HL-60/S4 (cell line): ENCODE measurements around the gene C14orf132.
"Not testable (repeated sequence)": the region's sequence is repeated elsewhere in the genome, so short reads cannot be mapped to it uniquely, and the experiment has no call there.

Experiments
- in situ Hi-C: fragments of 300-500 bp; cut with MboI; formaldehyde crosslinking; loops from 2 replicates; pipeline ENCODE4 v1.14.3; 2022; ENCODE audit warnings: low sequenced_read_pairs

Gene C14orf132

DNA sequence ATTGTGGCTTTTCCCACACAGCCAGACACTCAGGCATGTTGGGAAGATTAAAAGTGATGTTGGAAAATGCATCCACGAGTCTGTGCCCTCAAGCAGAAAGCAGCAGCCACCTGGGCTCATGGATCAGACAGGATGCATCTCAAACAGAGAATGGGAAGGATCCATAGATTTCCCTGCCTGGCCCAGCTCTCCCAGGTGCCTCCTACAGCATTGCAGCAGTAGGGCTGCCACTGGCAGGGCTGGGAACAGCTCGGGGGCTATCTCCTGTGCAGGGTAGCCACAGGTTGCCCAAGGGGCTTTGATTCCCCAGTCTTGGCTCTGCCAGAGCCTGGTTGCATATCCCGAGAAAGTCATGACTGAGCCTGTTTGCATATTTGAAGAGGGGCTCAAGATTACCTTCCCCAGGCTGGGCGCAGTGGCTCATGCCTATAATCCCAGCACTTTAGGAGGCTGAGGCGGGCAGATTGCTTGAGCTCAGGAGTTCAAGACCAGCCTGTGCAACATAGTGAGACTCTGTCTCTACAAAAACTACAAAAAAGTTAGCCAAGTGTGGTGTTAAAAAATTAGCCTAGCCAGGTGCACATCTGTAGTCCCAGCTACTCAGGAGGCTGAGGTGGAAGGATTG is 19.5 kb downstream of the C14orf132 start:
- in situ Hi-C loops: no loop called here

DNA sequence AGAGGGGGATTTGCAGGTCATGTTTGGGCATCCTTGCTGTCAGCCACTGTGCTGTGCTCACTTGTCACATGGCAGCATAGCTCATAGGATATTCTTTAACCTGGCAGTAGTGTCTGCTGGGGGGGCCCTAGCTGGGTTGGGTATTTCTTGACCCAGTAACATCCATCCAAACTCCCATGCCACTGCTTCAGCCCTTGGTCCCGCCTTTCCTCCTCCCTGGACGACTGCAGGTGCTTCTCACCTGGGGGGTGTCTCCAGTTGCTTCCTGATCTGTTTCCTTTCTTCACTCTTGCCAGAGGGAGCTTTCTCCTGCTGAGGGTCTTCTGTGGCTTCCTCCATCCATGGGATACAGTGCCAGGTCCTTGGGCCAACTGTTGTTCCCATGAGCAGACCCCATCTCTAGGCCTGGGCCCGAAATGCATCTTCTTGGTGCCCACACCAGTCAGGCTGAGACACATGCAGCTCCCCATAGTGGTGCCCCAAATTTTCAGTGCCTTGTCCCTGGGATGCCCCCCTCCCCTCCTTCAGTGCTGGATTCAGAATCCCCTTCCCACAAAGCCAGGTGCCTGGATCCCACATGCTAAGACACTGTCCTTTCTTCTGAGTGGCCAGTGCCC is 20.5 kb downstream of the C14orf132 start:
- in situ Hi-C loops: no loop called here

- in situ Hi-C loops: no loop called here
These were observed 21.2 kb downstream of the C14orf132 start for GRCh38 chr14:96060186-96060933.

DNA sequence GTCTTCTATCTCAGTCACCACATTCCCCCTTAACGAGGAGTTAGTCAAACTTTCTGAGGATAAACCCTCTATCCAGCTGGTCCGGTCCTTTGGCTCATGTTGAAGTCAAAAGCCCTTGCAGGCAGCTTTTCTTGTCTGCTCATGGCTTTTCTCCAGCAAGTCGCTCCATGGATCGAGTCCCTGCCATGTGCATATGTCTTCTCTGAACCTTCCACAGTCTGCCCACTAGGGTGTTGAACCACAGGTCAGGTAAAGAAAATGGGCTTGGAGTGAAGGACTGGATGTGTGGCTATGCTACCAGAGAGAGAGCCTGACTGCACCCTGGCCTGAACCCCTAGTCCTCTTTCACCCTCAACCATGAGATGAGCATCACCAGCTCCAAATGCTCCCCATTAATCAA is 22.8 kb downstream of the C14orf132 start:
- in situ Hi-C loops: no loop called here

DNA sequence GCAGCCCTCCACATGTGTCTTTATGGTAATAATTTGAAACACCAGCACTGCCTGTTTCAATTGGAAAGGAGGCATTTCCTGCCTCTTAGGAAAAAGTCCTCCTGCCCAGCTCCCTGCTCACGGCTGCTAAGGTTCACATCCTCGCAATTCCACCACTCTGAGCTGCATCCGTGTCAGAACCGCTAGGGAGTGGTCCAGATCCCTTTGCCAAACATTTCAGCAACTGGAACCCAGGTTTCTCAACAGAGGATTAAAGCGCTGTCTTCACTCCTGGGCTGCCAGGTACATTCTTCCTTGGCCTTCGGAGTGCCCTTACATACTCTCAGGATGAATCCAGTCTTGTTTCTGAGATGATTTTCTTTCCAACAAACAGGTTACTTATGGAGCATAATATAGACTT is 23.3 kb downstream of the C14orf132 start:
- in situ Hi-C loops: no loop called here

DNA sequence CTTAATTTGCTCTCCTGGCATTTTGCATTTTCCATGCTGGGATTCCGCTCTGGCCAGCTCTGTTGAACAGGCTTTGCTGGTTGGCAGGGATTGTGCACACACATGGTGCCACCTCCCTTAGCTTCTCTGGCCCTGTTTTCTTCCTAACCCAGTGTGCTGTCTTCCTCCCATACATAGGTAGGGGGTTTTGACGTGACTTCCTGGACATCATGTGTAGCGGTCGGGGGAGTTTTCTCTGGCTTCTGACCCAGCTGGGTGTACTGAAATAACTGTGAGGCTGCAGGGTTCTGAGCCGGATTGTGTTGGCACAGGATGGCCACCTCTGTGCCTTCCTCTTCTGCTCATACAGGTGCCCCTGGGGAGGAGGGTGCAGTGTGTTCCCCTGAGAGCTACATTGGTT is 25.7 kb downstream of the C14orf132 start:
- in situ Hi-C loops: no loop called here

DNA sequence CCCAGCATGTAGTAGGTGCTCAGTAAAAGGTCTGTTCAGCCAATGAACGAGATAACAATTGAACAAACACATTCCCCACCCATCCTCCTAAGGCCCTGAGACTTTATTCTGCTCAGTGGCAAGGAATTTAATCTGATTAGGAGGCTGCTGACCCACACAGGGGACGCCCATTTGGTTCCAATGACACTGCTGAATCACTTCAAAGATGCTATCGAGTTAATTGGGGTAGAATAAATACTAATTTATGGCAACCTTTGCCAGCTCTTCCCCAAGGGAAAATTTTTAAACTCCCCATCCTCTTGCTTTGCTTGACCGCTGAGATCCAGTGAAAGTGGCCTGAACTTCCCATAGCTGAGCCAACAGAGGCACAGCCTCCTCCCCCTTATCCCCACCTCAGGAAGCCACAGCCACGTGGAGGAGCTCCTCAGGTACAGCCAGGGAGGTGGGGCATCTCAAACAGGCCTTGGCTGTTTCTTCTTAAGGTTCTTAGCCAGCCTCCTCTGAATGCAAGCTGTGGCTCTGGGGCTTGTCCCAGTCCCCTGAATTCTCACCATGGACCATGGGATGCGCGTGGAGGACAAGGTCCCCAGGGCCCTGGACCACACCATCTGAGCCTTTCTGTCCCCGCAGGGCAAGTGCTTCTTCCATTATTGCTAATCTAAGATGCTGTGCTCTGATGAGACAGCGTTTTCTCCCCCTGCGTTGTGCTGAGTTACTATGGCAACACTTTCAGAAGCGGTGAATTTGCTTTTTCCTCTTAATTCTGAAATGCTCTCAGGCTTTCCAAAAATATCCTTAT is 26.7 kb downstream of the C14orf132 start:
- in situ Hi-C loops: no loop called here

DNA sequence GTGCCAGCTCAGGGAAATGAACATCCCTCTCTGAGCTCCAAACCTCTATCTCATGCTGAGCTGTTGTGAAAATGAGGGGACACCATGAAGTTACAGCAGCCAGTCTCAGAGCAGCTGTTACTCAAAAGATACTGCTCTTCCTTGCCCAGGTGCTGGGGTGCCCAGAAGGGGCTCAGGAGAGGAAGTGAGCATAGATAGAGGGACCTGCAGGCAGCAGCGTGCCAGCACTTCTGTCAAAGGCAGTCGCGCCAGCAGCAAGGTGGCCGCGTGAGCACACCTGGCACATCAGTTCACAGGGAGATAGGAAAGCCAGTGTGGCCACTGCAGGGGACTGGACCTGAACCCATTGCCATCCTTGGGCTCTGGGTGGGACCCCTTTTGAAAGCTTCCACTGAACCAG is 27.8 kb downstream of the C14orf132 start:
- in situ Hi-C loops: no loop called here

GRCh38 chr14:96067985-96068930 is 29.1 kb downstream of the C14orf132 start:
- in situ Hi-C loops: no loop called here

- in situ Hi-C loops: no loop called here
These were observed 30.3 kb downstream of the C14orf132 start for GRCh38 chr14:96069421-96069820.

- in situ Hi-C loops: no loop called here
These were observed 32.4 kb downstream of the C14orf132 start for GRCh38 chr14:96071561-96071960.

DNA sequence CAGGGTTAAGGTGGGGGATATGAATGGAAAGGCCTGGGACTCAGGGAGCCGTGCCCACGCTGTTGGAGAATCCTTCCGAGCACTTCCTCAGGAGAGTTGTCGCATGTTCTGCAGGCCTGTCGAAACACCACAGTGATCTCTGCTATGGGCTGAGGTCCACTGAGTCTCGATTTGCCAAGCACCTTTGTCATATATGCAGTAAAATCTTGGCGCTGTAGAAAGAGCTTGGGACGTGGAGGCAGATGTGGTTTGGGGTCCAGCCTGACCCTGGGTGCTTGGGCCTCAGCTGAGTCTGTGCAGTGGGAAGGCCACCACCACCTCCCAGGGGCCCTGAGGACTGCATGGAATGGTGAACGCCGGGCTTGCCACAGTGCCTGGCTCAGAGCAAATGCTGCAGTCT is 32.9 kb downstream of the C14orf132 start:
- in situ Hi-C loops: no loop called here

DNA sequence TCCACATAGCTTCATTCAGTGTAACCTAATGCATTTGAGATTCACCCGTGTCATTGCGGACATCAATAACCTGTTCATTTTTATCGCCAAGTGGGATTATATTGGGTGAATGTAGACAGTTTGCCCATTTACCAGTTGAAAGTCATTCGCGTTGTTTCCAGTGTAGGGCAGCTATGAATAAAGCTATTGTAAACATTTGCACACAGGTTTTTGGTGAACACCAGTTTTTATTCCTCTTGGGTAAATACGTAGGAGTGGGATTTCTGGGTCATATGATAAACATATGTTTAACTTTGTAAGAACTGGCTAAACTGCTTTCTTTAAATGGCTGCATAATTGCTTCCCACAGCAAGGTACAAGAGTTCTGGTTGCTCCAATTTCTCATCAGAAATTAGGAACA is 33.6 kb downstream of the C14orf132 start:
- in situ Hi-C loops: no loop called here

- in situ Hi-C loops: not testable (repeated sequence)
These were observed 34.3 kb downstream of the C14orf132 start for GRCh38 chr14:96073260-96074039.

DNA sequence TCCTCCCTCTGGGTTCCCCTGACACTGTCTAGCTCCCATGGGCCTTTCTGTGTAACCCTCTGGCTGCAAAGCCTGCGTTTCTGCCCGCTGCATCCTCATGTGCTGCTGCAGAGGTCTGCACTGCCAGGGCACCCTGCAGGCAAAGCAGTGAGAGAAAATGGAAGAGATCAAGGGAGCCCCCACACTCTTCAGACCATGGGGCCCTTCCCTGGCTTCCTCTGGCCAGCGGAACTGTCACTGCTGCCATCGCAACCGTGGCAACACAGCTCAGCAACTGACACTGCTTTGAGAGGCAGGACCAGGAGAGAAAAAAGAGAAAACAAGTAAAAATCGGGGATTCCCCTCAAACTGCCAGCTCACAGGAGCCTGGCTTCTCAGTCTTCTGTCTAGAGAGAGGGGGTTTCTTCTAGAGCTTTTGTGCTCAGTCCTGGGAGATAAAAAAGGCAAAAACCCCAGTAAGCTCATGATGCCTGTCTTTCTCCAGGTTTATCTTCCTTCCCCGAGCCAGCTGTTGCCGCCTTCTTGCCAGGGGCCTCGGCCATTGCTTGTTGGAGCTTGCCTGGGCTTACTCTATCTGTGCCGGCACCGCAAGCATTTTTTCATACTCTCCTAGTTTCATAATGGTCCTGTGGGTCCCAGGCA is 38.9 kb downstream of the C14orf132 start:
- in situ Hi-C loops: no loop called here

GRCh38 chr14:96078625-96079016 is 39.5 kb downstream of the C14orf132 start:
- in situ Hi-C loops: no loop called here

DNA sequence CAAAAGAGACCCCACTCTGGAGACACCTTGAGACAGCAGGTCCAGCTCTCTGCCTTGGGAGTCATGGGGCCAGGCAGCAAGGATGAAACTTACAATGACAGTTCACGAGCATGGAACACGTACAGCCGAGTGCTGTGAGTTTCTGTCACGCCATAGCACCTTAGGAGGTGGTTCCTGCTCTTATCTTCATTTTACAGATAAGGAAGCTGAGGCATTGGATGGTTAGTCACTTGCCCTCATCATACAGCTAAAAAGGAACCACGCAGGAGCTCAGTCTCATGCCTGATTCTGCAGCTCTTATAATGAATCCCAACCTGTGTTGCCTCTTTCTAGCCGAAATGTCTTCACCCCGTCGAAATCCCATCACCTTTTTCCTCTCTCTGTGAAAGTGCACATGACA is 39.9 kb downstream of the C14orf132 start:
- in situ Hi-C loops: no loop called here

GRCh38 chr14:96080571-96080970 is 41.4 kb downstream of the C14orf132 start:
- in situ Hi-C loops: no loop called here

- in situ Hi-C loops: no loop called here
These were observed 42.1 kb downstream of the C14orf132 start for GRCh38 chr14:96081224-96081623.
